HG03439 (cell line): Measurements from ENCODE around the gene SLC35G3.
"Not testable (repeated sequence)": the region's sequence is repeated elsewhere in the genome, so short reads cannot be mapped to it uniquely, and the experiment has no call there.

Source experiments
- ATAC-seq: cut with Tn5 transposase; IDR thresholded peaks from one replicate; pipeline ENCODE4 v1.9.1; 2021; ENCODE audit warnings: mild to moderate bottlenecking, moderate library complexity; ENCODE audit not compliant: unreplicated experiment

Gene SLC35G3

GRCh38 chr17:35167046-35167445 lies 27.1 kb downstream of the SLC35G3 start:
- no peak for ATAC-seq

- no peak for ATAC-seq
These were observed 27.7 kb downstream of the SLC35G3 start for GRCh38 chr17:35166526-35166925.

- ATAC-seq, result no peak
These were observed 29.5 kb downstream of the SLC35G3 start for GRCh38 chr17:35164716-35165115.

- ATAC-seq, result no peak
These were observed 30.3 kb downstream of the SLC35G3 start for GRCh38 chr17:35163886-35164285.

- no peak for ATAC-seq
These were observed 31.4 kb downstream of the SLC35G3 start for GRCh38 chr17:35162755-35163154.

GRCh38 chr17:35161281-35161761 lies 32.9 kb downstream of the SLC35G3 start:
- no peak for ATAC-seq

GRCh38 chr17:35160354-35161201 lies 33.6 kb downstream of the SLC35G3 start:
- no peak for ATAC-seq

GRCh38 chr17:35159940-35160339 lies 34.3 kb downstream of the SLC35G3 start:
- no peak for ATAC-seq

GRCh38 chr17:35155246-35155645 lies 38.9 kb downstream of the SLC35G3 start:
- ATAC-seq, result no peak

GRCh38 chr17:35154196-35155165 lies 39.7 kb downstream of the SLC35G3 start:
- ATAC-seq, result no peak

- ATAC-seq, result no peak
These were observed 41.6 kb downstream of the SLC35G3 start for GRCh38 chr17:35152421-35153140.

- ATAC-seq, result not testable (repeated sequence)
These were observed 43.1 kb downstream of the SLC35G3 start for GRCh38 chr17:35151080-35151479.

GRCh38 chr17:35149941-35150340 lies 44.3 kb downstream of the SLC35G3 start:
- ATAC-seq, result no peak

GRCh38 chr17:35148144-35148543 lies 46.0 kb downstream of the SLC35G3 start:
- ATAC-seq, result no peak

GRCh38 chr17:35147375-35147905 lies 46.8 kb downstream of the SLC35G3 start, which contains the start of gene UNC45B:
UNC45B (plus strand) TSS chr17:35147817; CDS start chr17:35148264, 447 bp downstream.
- no peak for ATAC-seq

- no peak for ATAC-seq
These were observed 47.9 kb downstream of the SLC35G3 start for GRCh38 chr17:35146214-35146833.

GRCh38 chr17:35144840-35145239 lies 49.4 kb downstream of the SLC35G3 start:
- no peak for ATAC-seq
